NCI-H510A (cell line): Measurements from ENCODE around the gene CDC34.

Experiments
- DNase-seq: peaks from one replicate; lab custom pipeline; 2025; lab: John Stamatoyannopoulos, UW

CDC34 gene

DNA sequence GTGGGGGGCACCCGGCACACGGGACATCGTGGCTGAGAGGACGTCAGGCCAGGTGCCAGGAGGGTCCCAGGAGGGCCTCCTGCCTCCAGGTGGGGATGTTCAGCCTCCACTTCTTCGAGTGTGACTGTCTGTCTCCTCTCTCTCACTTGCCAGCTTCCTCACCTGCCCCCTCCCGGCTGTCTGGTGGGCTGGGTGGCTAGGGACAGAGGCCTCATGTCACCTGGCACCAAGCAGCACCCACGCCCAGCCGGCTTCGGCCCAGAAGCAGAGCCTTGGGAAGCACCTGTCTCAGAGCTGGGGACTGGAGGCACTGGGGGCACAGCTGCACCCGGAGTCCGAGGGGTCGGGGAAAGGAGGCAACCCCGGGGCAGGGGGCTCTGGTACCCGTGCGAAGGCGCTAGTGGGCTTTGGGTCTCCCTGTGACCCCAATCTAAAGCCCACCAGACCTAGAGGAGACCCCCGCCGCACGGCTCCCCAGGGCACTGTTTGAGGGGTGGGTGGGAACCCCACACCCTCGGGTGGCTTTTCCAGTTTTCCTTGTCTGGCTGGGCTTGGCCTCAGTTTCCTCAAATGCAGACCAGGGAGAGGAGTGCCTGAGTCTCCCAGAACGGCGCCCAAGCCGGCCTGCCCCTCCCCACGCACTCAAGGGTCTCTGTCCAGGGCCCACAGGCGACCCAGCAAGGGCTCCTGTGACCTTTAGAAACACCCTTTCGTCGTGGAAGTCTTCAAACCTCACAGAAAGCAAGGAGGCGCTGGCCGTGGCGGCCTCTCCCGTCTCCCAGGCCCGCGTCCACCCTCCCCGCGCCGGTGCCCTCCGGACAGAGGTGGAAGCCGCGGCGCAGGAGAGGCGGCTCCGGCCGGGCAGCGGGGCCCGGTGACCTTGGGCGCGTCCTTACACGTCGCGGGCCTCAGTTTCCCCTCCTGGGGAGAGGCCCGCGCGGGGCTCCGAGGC, 57.5 kb downstream of the CDC34 start:
- peak; percentile 57 for DNase-seq

DNA sequence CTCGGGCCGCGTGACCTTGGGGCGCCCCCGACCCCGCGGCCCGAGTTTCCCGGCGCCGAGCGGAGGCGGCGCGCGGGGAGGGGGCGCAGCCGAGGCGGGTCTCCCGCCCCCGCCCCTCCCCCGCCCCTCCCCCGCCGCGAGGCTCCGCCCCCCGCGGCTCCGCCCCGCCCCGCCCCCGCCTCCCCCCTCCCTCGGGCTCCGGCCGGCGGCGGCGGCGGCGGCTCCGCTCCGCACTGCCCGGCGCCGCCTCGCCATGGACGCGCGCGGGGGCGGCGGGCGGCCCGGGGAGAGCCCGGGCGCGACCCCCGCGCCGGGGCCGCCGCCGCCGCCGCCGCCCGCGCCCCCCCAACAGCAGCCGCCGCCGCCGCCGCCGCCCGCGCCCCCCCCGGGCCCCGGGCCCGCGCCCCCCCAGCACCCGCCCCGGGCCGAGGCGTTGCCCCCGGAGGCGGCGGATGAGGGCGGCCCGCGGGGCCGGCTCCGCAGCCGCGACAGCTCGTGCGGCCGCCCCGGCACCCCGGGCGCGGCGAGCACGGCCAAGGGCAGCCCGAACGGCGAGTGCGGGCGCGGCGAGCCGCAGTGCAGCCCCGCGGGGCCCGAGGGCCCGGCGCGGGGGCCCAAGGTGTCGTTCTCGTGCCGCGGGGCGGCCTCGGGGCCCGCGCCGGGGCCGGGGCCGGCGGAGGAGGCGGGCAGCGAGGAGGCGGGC, 58.3 kb downstream of the CDC34 start, which contains the start of gene HCN2:
Gene HCN2 (plus strand): TSS at position 189 of the 703 bp plus-strand sequence. CDS start 65 bp downstream, at position 254.
- DNase-seq = no peak

DNA sequence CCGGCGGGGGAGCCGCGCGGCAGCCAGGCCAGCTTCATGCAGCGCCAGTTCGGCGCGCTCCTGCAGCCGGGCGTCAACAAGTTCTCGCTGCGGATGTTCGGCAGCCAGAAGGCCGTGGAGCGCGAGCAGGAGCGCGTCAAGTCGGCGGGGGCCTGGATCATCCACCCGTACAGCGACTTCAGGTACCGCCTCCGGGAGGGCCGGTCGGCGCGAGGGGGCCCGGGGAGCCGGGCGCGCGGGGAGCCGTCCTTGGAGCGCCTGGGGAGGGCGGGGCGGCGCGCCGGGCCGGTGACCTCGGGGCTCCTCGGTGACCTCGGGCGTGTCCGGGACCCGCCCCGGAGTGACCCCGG, 58.8 kb downstream of the CDC34 start:
- no peak for DNase-seq

DNA sequence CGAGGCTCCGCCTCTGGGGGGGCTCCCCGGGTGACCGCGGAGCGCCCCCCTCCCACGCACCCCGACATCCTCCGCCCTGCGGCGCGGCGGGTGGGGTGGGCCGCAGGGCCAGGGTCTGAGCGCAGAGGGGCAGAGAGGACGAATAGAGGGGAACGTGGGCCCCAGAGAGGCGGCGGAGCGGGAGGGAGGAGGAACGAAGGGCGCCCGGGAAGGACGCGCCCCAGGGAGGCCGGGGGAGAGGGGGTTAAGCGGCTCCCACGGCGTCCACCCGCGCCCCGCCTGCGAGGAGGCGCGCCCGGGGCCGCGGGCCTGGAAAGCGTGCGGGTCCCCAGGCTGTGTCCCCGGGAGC, 59.2 kb downstream of the CDC34 start:
- DNase-seq = no peak

DNA sequence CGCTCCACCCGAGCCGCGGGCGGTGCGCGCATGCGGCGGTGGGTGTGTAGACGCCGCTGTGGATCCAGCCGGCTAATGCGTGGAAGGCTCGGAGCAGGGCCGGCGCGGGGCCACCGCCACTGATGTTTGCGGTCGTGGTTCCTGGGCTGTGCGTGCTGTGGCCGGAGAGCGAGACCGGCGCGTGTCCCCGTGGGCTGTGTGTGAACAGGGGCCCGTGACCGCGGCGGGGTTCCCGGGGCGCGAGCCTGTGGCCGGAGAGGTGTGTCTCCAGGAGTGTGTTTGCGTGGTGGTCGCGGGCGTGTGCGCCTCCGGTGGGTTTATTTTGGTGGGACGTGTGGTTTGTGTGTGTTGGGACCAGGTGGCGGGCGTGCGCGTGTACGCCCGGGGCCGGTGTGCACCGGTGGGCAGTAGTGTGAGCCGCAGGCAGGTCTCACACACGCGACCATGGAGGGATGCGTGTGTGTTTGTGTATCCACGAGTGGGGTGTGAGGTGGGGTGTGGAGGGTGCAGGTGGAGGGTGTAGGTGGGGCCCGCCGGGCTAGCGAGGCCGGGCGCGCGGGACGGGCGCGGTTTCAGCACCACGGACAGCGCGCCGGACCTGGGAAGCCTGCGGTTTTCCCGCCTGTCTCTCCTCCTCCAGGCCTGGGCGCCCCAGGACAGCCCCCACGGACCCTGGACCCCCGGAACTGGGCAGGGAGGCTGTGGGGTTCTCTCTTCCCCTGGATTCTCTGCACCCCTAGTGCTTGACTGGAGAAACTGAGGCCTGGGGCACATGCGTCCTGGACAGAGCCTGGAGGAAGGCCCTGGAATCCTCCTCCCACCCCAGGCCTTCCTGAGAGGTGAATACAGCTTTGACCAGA, 59.8 kb downstream of the CDC34 start:
- no peak for DNase-seq
